Neural crest cell (in vitro differentiated cells): Measurements from ENCODE around the gene TNIP2. TPM values are rescaled to one million over a fixed set of nuclear protein-coding genes. Genes with fewer than 3 reads are reported as not detected.

Experiments used
- DNase-seq: peaks from one replicate; pipeline ENCODE4 v3.0.0; 2021; ENCODE audit warnings: low read depth, mixed read lengths, low spot score
- H3K27ac Mint-ChIP-seq: one replicate; pipeline ENCODE4 v1.8.0; 2021; ENCODE audit warnings: mild to moderate bottlenecking, mixed read lengths; ENCODE audit not compliant: unreplicated experiment
- H3K27me3 Mint-ChIP-seq: 2 replicates; pipeline ENCODE4 v1.8.0; 2021; ENCODE audit warnings: low read depth, mild to moderate bottlenecking, mixed read lengths
- H3K36me3 Mint-ChIP-seq: 2 replicates; pipeline ENCODE4 v1.8.0; 2021; ENCODE audit warnings: low read depth, mild to moderate bottlenecking, mixed read lengths
- H3K4me1 Mint-ChIP-seq: 2 replicates; pipeline ENCODE4 v1.8.0; 2021; ENCODE audit warnings: mixed read lengths
- H3K4me3 Mint-ChIP-seq: one replicate; pipeline ENCODE4 v1.8.0; 2021; ENCODE audit warnings: mild to moderate bottlenecking, mixed read lengths
- H3K9me3 Mint-ChIP-seq: 2 replicates; pipeline ENCODE4 v1.8.0; 2021; ENCODE audit warnings: mixed read lengths
- total RNA-seq: library from RNA; stranded (reverse); gene quantifications from 2 replicates; pipeline ENCODE4 v1.2.1, GENCODE V29; 2021
- TF ChIP-seq, protein P1 (sequence below): fragments of 200-600 bp; sonication (generic); conservative IDR thresholded peaks from 2 replicates; pipeline ENCODE4 v1.5.0; 2021; ENCODE audit warnings: antibody characterized with exemption, mild to moderate bottlenecking

Gene TNIP2
- total RNA-seq, 1 donor from 2014 or later, result 25.1 TPM

DNA sequence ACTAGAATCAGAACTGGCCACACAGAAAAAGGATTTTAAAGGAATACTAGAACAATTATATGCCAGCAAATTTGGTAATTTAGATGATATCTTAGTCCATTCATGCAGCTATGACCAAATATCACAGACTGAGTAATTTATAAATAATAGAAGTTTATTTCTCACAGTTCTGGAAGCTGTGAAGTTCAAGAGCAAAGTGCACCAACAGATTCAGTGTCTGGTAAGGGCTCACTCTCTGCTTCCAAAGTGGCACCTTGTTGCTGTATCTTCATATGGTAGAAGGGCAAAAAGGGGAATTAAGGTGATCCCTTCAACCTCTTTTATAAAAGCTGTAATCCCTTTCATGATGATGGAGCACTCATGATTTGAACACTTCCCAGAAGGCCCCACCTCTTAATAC, 20.3 kb downstream of the TNIP2 start:
- Mint-ChIP-seq H3K9me3 (peaks cover 20% of the 10 kb centered on the region), H3K36me3 (peaks cover 40% of the 10 kb centered on the region), H3K27ac (no peak overlapping the region), H3K4me3 (no peak overlapping the region), H3K4me1 (peaks cover 1% of the 10 kb centered on the region), H3K27me3 (no peaks in the 10 kb centered on the region)
- DNase-seq, result no peak
- TF ChIP-seq, protein P1, sequence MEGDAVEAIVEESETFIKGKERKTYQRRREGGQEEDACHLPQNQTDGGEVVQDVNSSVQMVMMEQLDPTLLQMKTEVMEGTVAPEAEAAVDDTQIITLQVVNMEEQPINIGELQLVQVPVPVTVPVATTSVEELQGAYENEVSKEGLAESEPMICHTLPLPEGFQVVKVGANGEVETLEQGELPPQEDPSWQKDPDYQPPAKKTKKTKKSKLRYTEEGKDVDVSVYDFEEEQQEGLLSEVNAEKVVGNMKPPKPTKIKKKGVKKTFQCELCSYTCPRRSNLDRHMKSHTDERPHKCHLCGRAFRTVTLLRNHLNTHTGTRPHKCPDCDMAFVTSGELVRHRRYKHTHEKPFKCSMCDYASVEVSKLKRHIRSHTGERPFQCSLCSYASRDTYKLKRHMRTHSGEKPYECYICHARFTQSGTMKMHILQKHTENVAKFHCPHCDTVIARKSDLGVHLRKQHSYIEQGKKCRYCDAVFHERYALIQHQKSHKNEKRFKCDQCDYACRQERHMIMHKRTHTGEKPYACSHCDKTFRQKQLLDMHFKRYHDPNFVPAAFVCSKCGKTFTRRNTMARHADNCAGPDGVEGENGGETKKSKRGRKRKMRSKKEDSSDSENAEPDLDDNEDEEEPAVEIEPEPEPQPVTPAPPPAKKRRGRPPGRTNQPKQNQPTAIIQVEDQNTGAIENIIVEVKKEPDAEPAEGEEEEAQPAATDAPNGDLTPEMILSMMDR, result no peak

DNA sequence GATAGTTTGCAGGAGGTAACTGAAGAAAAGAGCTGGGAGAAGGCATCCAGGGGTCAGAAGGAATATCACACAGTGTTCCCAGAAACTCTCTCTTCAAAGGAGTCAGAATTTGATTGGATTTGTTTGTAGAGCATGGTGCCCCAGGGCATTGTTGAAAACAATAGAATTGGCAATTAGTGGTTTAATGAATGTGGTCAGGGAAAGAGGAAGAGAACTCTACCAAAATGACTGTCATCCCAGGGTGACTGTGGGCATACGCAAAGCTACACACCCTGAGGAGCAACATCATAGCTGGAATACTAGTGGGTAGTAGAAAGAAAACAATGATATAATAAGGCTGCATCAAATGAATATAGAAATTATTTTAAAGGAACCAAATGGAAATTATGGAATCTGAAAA, 21.5 kb downstream of the TNIP2 start:
- no peaks in the 10 kb centered on the region for H3K27me3 Mint-ChIP-seq
- no peaks in the 10 kb centered on the region for H3K4me1 Mint-ChIP-seq
- peaks cover 20% of the 10 kb centered on the region for H3K9me3 Mint-ChIP-seq
- no peak overlapping the region for H3K27ac Mint-ChIP-seq
- TF ChIP-seq, protein P1, result no peak
- DNase-seq, result no peak
- H3K4me3 Mint-ChIP-seq, result no peak overlapping the region
- H3K36me3 Mint-ChIP-seq, result peaks cover 39% of the 10 kb centered on the region

- Mint-ChIP-seq H3K4me3 (no peak overlapping the region), H3K9me3 (peaks cover 20% of the 10 kb centered on the region), H3K36me3 (peaks cover 39% of the 10 kb centered on the region), H3K4me1 (no peaks in the 10 kb centered on the region), H3K27ac (peak overlapping the region; percentile 81), H3K27me3 (no peaks in the 10 kb centered on the region)
- no peak for DNase-seq
- TF ChIP-seq, protein P1, result no peak
Measured at GRCh38 chr4:2733844-2734574, 22.1 kb downstream of the TNIP2 start.

DNA sequence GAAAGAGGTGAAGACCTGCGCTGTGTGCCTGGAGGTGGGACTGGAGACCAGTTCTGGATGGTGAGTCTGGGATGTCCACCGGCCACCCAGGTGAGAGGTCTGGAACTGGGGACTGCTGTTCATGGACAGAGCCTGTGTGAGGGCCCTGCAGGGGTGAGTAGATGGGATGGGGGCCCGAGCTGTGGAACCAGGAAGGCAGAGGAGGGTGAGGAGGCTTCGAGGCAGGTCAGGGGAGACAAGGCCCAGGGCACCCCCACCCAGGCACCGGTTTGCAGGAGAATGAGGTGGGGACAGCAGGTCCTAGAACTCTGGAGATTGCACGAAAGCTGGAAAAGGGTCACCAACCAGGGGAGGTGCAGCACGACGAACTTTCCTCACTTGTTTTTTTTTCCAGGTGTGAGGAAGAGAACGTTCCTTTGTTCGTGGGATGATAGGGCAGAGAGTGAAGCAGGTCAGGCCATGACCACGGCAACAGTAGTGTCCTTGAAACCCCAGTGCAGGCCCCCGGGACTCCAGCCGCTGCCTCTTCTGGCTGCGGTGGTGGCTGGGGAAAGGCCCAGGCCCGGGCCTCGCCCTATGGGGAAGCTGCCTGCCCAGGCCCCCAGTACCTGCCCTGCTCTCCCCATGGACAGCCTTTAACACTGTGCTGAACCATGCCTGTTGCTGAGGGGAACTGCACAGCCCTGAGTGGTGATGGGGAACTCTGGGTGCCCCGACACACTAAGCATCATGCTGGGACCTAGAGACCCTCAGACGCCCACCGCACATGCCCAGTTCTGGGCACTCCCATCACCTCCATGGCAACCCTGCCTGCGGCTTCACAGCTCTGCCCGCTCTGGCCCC, 22.9 kb downstream of the TNIP2 start:
- Mint-ChIP-seq H3K27me3 (no peaks in the 10 kb centered on the region), H3K4me3 (no peak overlapping the region), H3K27ac (peak overlapping the region; percentile 81), H3K9me3 (peaks cover 17% of the 10 kb centered on the region), H3K36me3 (peaks cover 34% of the 10 kb centered on the region), H3K4me1 (no peaks in the 10 kb centered on the region)
- TF ChIP-seq, protein P1, result no peak
- no peak for DNase-seq

GRCh38 chr4:2732526-2732925, 23.6 kb downstream of the TNIP2 start:
- Mint-ChIP-seq H3K36me3 (peaks cover 31% of the 10 kb centered on the region), H3K27ac (no peak overlapping the region), H3K27me3 (no peaks in the 10 kb centered on the region), H3K4me3 (no peak overlapping the region), H3K9me3 (peaks cover 15% of the 10 kb centered on the region), H3K4me1 (no peaks in the 10 kb centered on the region)
- TF ChIP-seq, protein P1, result no peak
- DNase-seq, result no peak
